ENCODE data around the gene NTM.

NTM gene

GRCh38 chr11:132226522-132226921 is 856.1 kb downstream of the NTM start:
- H3K79me2 ChIP-seq (ENCODE audit: insufficient read depth, low read length) = no peaks in the 10 kb centered on the region
- H3K9me2 ChIP-seq (ENCODE audit: low read depth, low read length) = no peaks in the 10 kb centered on the region
- H3K4me2 ChIP-seq (ENCODE audit: low read length) = no peak overlapping the region
- TF ChIP-seq CTCF (IDR thresholded peaks at IDR 0.05; ENCODE audit: low read length) (no peak), EZH2 (IDR thresholded peaks at IDR 0.05; ENCODE audit: borderline replicate concordance, low read length) (no peak)
- H2AFZ ChIP-seq (ENCODE audit: low read length) = no peak overlapping the region
- no peak overlapping the region for H3K9ac ChIP-seq (ENCODE audit: low read length)
- H3K4me1 ChIP-seq (ENCODE audit: insufficient read depth, low read length, severe bottlenecking) = no peaks in the 10 kb centered on the region
- H3K27me3 ChIP-seq (ENCODE audit: insufficient read depth, low read length) = no peaks in the 10 kb centered on the region
- H3F3A ChIP-seq (ENCODE audit: insufficient read depth, low read length) = no peaks in the 10 kb centered on the region
- no peak overlapping the region for H3K27ac ChIP-seq (ENCODE audit: low read depth, low read length, poor library complexity, severe bottlenecking)
- H3K9me3 ChIP-seq (ENCODE audit: low read length) = no peaks in the 10 kb centered on the region
- no peak overlapping the region for H3K4me3 ChIP-seq (ENCODE audit: low read depth, low read length, poor library complexity, severe bottlenecking)
- H3K36me3 ChIP-seq (ENCODE audit: insufficient read depth, low read length) = no peaks in the 10 kb centered on the region
- H4K20me1 ChIP-seq (ENCODE audit: insufficient read depth, low read length) = no peaks in the 10 kb centered on the region

GRCh38 chr11:132228746-132229325 is 858.4 kb downstream of the NTM start:
- Histone ChIP-seq H3K9me2 (ENCODE audit: low read depth, low read length) (no peaks in the 10 kb centered on the region), H3K4me3 (ENCODE audit: low read depth, low read length, poor library complexity, severe bottlenecking) (no peak overlapping the region), H3K9ac (ENCODE audit: low read length) (no peak overlapping the region), H3K9me3 (ENCODE audit: low read length) (no peaks in the 10 kb centered on the region), H3F3A (ENCODE audit: insufficient read depth, low read length) (no peaks in the 10 kb centered on the region), H3K79me2 (ENCODE audit: insufficient read depth, low read length) (no peaks in the 10 kb centered on the region), H3K4me2 (ENCODE audit: low read length) (no peak overlapping the region), H3K4me1 (ENCODE audit: insufficient read depth, low read length, severe bottlenecking) (no peaks in the 10 kb centered on the region), H3K27ac (ENCODE audit: low read depth, low read length, poor library complexity, severe bottlenecking) (no peak overlapping the region), H3K27me3 (ENCODE audit: insufficient read depth, low read length) (no peaks in the 10 kb centered on the region), H4K20me1 (ENCODE audit: insufficient read depth, low read length) (no peaks in the 10 kb centered on the region), H2AFZ (ENCODE audit: low read length) (no peak overlapping the region), H3K36me3 (ENCODE audit: insufficient read depth, low read length) (no peaks in the 10 kb centered on the region)
- TF ChIP-seq CTCF (IDR thresholded peaks at IDR 0.05; ENCODE audit: low read length) (no peak), EZH2 (IDR thresholded peaks at IDR 0.05; ENCODE audit: borderline replicate concordance, low read length) (no peak)

GRCh38 chr11:132231656-132232347 is 861.4 kb downstream of the NTM start:
- Histone ChIP-seq H2AFZ (ENCODE audit: low read length) (no peak overlapping the region), H3K9me3 (ENCODE audit: low read length) (no peaks in the 10 kb centered on the region), H3K4me1 (ENCODE audit: insufficient read depth, low read length, severe bottlenecking) (no peaks in the 10 kb centered on the region), H3K9ac (ENCODE audit: low read length) (no peak overlapping the region), H3F3A (ENCODE audit: insufficient read depth, low read length) (no peaks in the 10 kb centered on the region), H3K36me3 (ENCODE audit: insufficient read depth, low read length) (no peaks in the 10 kb centered on the region), H4K20me1 (ENCODE audit: insufficient read depth, low read length) (no peaks in the 10 kb centered on the region), H3K27me3 (ENCODE audit: insufficient read depth, low read length) (no peaks in the 10 kb centered on the region), H3K4me3 (ENCODE audit: low read depth, low read length, poor library complexity, severe bottlenecking) (no peak overlapping the region), H3K79me2 (ENCODE audit: insufficient read depth, low read length) (no peaks in the 10 kb centered on the region), H3K27ac (ENCODE audit: low read depth, low read length, poor library complexity, severe bottlenecking) (no peak overlapping the region), H3K9me2 (ENCODE audit: low read depth, low read length) (no peaks in the 10 kb centered on the region), H3K4me2 (ENCODE audit: low read length) (no peak overlapping the region)
- TF ChIP-seq CTCF (IDR thresholded peaks at IDR 0.05; ENCODE audit: low read length) = no peak
- TF ChIP-seq EZH2 (IDR thresholded peaks at IDR 0.05; ENCODE audit: borderline replicate concordance, low read length) = no peak

All from OCI-LY1 (cell line).